Stimulated activated CD4-positive, alpha-beta T cell treated with anti-CD3 and anti-CD28 coated beads, Interleukin-15, amount 100 ng/mL, for 1 hour (primary cell): ENCODE measurements around the gene JARID2.

Source experiments
- DNase-seq, 2 donors: peaks; one replicate each; pipeline ENCODE4 v3.0.0-alpha.2; 2020; ENCODE audit warnings: low read depth in 1 of 2, low spot score in 1 of 2

Gene JARID2

GRCh38 chr6:15515660-15516375 lies 269.9 kb downstream of the JARID2 start:
- no peak for DNase-seq

- no peak for DNase-seq
Observed at GRCh38 chr6:15516378-15516777, 270.5 kb downstream of the JARID2 start.

- DNase-seq, result no peak
Observed at GRCh38 chr6:15516923-15517560, 271.2 kb downstream of the JARID2 start.

GRCh38 chr6:15517600-15517999 lies 271.7 kb downstream of the JARID2 start:
- DNase-seq, result no peak

- no peak for DNase-seq
Observed at GRCh38 chr6:15518057-15518456, 272.2 kb downstream of the JARID2 start.

GRCh38 chr6:15518878-15519277 lies 273.0 kb downstream of the JARID2 start:
- DNase-seq, result no peak

GRCh38 chr6:15519681-15520080 lies 273.8 kb downstream of the JARID2 start:
- DNase-seq, result no peak

GRCh38 chr6:15520626-15521203 lies 274.8 kb downstream of the JARID2 start:
- DNase-seq, result no peak

- DNase-seq, result no peak
Observed at GRCh38 chr6:15521582-15521981, 275.7 kb downstream of the JARID2 start.

- no peak for DNase-seq
Observed at GRCh38 chr6:15522026-15522425, 276.2 kb downstream of the JARID2 start.

- no peak for DNase-seq
Observed at GRCh38 chr6:15522427-15522826, 276.6 kb downstream of the JARID2 start.

GRCh38 chr6:15522856-15523529 lies 277.1 kb downstream of the JARID2 start:
- no peak for DNase-seq

- DNase-seq, result no peak
Observed at GRCh38 chr6:15523679-15524630, 278.1 kb downstream of the JARID2 start.

GRCh38 chr6:15524861-15525401 lies 279.1 kb downstream of the JARID2 start:
- no peak for DNase-seq

- no peak for DNase-seq
Observed at GRCh38 chr6:15526212-15526701, 280.4 kb downstream of the JARID2 start.

GRCh38 chr6:15527838-15528617 lies 282.2 kb downstream of the JARID2 start:
- no peak for DNase-seq

- DNase-seq, result no peak
Observed at GRCh38 chr6:15528870-15529269, 283.0 kb downstream of the JARID2 start.

GRCh38 chr6:15530411-15530810 lies 284.5 kb downstream of the JARID2 start:
- DNase-seq, result no peak

- no peak for DNase-seq
Observed at GRCh38 chr6:15531973-15532372, 286.1 kb downstream of the JARID2 start.
